HEK293 (cell line): ENCODE results near the gene ALKBH7.

Experiments used
- CTCF ChIP-seq: fragments of 450-650 bp; formaldehyde crosslinking; IDR thresholded peaks from 2 replicates; pipeline ENCODE4 v1.5.1; 2016; ENCODE audit warnings: missing biosample characterization, missing genetic modification characterization
- HOXC10 ChIP-seq: sonication (generic); formaldehyde crosslinking; IDR thresholded peaks from 2 replicates; pipeline ENCODE4 v1.8.1; 2023; ENCODE audit warnings: mild to moderate bottlenecking, missing genetic modification reagents
- KLF16 ChIP-seq: fragments of 450-650 bp; formaldehyde crosslinking; IDR thresholded peaks from 2 replicates; pipeline ENCODE4 v1.5.1; 2017; ENCODE audit warnings: missing biosample characterization, missing genetic modification characterization
- SP2 ChIP-seq: fragments of 450-650 bp; formaldehyde crosslinking; IDR thresholded peaks from 2 replicates; pipeline ENCODE4 v1.5.1; 2016; ENCODE audit warnings: missing biosample characterization, missing genetic modification characterization
- YY1 ChIP-seq: fragments of 450-650 bp; formaldehyde crosslinking; IDR thresholded peaks from 2 replicates; pipeline ENCODE4 v1.5.1; 2018; ENCODE audit warnings: missing biosample characterization, missing genetic modification characterization
- YY2 ChIP-seq: fragments of 450-650 bp; formaldehyde crosslinking; IDR thresholded peaks from 2 replicates; pipeline ENCODE4 v1.5.1; 2016; ENCODE audit warnings: missing biosample characterization, missing genetic modification characterization
- ZFP37 ChIP-seq: fragments of 450-650 bp; formaldehyde crosslinking; IDR thresholded peaks from 2 replicates; pipeline ENCODE4 v1.5.1; 2016; ENCODE audit warnings: missing biosample characterization, missing genetic modification characterization
- ZNF488 ChIP-seq: fragments of 450-650 bp; formaldehyde crosslinking; IDR thresholded peaks from 2 replicates; pipeline ENCODE4 v1.5.1; 2016; ENCODE audit warnings: missing biosample characterization, missing genetic modification characterization

- TF ChIP-seq CTCF (tag by site-specific recombination) (no peak), YY1 (tag by site-specific recombination) (no peak), YY2 (no peak), ZFP37 (tag by site-specific recombination) (no peak), HOXC10 (CRISPR knock-in tag) (no peak), KLF16 (tag by site-specific recombination) (no peak), ZNF488 (tag by site-specific recombination) (no peak), SP2 (no peak)
These were observed 21.4 kb downstream of the ALKBH7 start for GRCh38 chr19:6393983-6394412.
